ENCODE measurements around the gene CACNA1C. TPM values are rescaled to one million over a fixed set of nuclear protein-coding genes. Genes with fewer than 3 reads are reported as not detected.

CACNA1C gene
- polyA plus RNA-seq, 1 of the 3 experiments (the other 2 are of a cell fraction): 1.5 TPM

DNA sequence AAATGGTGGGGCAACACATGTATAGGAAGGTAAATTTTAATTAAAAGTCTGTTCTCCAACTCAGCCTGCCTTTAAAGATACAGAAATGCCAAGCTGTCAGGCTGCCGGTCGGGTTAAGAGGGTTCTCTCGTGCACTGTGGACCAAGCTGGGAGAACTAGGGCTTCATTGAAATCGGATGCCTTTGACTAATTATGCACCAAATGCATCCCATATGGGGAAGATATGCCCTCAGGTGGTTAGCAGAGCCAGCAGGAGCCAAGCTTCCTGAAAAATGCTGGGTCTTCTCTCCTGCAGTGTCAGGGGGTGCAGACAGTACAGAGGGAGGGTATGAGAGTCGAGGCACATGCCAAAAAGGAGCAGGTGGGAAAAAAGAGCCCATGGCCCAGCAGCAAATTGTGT is 236.1 kb downstream of the CACNA1C start:
- H3K4me1 ChIP-seq (ENCODE audit: control insufficient read depth in 1 of 2, insufficient read depth in 2 of 2, low read depth in 1 of 2, low read length in 1 of 2): peaks cover 30 to 81% of the 10 kb centered on the region in 2 experiments; a peak in 3 of 4 replicates
- no peaks in the 10 kb centered on the region for H3K79me2 ChIP-seq (ENCODE audit: insufficient read depth)
- no peaks in the 10 kb centered on the region for H3K27me3 ChIP-seq (ENCODE audit: insufficient read depth)
- no peak overlapping the region for H3K4me3 ChIP-seq (ENCODE audit: low read depth in 2 of 2, low read length in 1 of 2)
- peak overlapping the region in 1 of 2 experiments; percentile 82; a peak in 2 of 4 replicates for H3K27ac ChIP-seq (ENCODE audit: low read depth in 2 of 2, low read length in 1 of 2)
- POLR2A ChIA-PET: no interaction called here
- no peaks in the 10 kb centered on the region for H3K36me3 ChIP-seq (replicated peaks in 1 of 2; ENCODE audit: control insufficient read depth in 1 of 2, insufficient read depth in 2 of 2, low read length in 1 of 2)
- 17% methylated on average over 5 of the region's 5 CpGs for WGBS (ENCODE audit: low lambda C conversion rate)
- no peak overlapping the region for H2AFZ ChIP-seq (ENCODE audit: low read depth)
- H4K20me1 ChIP-seq (ENCODE audit: insufficient read depth): no peaks in the 10 kb centered on the region
- CTCF ChIA-PET: interaction anchor here (0.8 to 13.7 kb wide), 8 partner anchors 37 to 493 kb away, joined by 3 to 150 read pairs (median 4); partner anchors contain the start of gene CACNA1C
- H3K9ac ChIP-seq: no peak overlapping the region
- DNase-seq: peak; percentile 63
- H3K9me3 ChIP-seq: no peaks in the 10 kb centered on the region
- H3K4me2 ChIP-seq: no peak overlapping the region
- peaks cover 7% of the 10 kb centered on the region for H3F3A ChIP-seq (replicated peaks; ENCODE audit: insufficient read depth)
- H3K9me2 ChIP-seq: no peaks in the 10 kb centered on the region
- TF ChIP-seq GABPA (IDR thresholded peaks at IDR 0.05; ENCODE audit: low read depth) (no peak), RFX5 (IDR thresholded peaks at IDR 0.05; ENCODE audit: low read length) (no peak), RXRA (IDR thresholded peaks at IDR 0.05; ENCODE audit: borderline replicate concordance, low read depth) (no peak), TAF1 (IDR thresholded peaks at IDR 0.05; ENCODE audit: borderline replicate concordance, low read depth, low read length) (no peak), FOXJ3 (CRISPR knock-in tag; IDR thresholded peaks at IDR 0.05) (peak; percentile 48; the same call in 1 of the 2 replicates), POLR2AphosphoS5 (IDR thresholded peaks at IDR 0.05; ENCODE audit: low read depth, low read length) (no peak), CHD2 (IDR thresholded peaks at IDR 0.05; ENCODE audit: low read length, partially characterized antibody) (peak; percentile 62), TCF12 (IDR thresholded peaks at IDR 0.05) (peak; percentile 32; the same call in 1 of the 2 replicates), NRF1 (IDR thresholded peaks at IDR 0.05; ENCODE audit: low read depth, low read length) (no peak), SMC3 (IDR thresholded peaks at IDR 0.05; ENCODE audit: low read depth, low read length) (no peak), SIN3A (IDR thresholded peaks at IDR 0.05; ENCODE audit: borderline replicate concordance, low read depth, low read length) (no peak), RAD21 (IDR thresholded peaks at IDR 0.05; ENCODE audit: low read length) (no peak), RCOR1 (IDR thresholded peaks at IDR 0.05; ENCODE audit: low read length) (peak; percentile 74), MXI1 (IDR thresholded peaks at IDR 0.05; ENCODE audit: low read depth, low read length) (peak; percentile 62; the same call in 1 of the 2 replicates), YY1 (IDR thresholded peaks at IDR 0.05; ENCODE audit: low read depth) (no peak), JUND (IDR thresholded peaks at IDR 0.05) (no peak), EP300 (IDR thresholded peaks at IDR 0.05; ENCODE audit: borderline replicate concordance in 1 of 2, low read depth in 1 of 2, low read length in 1 of 2) (peak in 1 of 2 experiments; percentile 49; a peak in 1 of 4 replicates), NFIC (IDR thresholded peaks at IDR 0.05; ENCODE audit: borderline replicate concordance) (no peak), TEAD4 (IDR thresholded peaks at IDR 0.05; ENCODE audit: borderline replicate concordance, insufficient read depth) (no peak), ELF1 (IDR thresholded peaks at IDR 0.05) (no peak)
- TF ChIP-seq, protein P1, sequence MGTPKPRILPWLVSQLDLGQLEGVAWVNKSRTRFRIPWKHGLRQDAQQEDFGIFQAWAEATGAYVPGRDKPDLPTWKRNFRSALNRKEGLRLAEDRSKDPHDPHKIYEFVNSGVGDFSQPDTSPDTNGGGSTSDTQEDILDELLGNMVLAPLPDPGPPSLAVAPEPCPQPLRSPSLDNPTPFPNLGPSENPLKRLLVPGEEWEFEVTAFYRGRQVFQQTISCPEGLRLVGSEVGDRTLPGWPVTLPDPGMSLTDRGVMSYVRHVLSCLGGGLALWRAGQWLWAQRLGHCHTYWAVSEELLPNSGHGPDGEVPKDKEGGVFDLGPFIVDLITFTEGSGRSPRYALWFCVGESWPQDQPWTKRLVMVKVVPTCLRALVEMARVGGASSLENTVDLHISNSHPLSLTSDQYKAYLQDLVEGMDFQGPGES (IDR thresholded peaks at IDR 0.05; ENCODE audit: low read depth, low read length): no peak
- TF ChIP-seq, protein P2, sequence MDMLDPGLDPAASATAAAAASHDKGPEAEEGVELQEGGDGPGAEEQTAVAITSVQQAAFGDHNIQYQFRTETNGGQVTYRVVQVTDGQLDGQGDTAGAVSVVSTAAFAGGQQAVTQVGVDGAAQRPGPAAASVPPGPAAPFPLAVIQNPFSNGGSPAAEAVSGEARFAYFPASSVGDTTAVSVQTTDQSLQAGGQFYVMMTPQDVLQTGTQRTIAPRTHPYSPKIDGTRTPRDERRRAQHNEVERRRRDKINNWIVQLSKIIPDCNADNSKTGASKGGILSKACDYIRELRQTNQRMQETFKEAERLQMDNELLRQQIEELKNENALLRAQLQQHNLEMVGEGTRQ (IDR thresholded peaks at IDR 0.05; ENCODE audit: borderline replicate concordance, low read depth, low read length): no peak
- TF ChIP-seq, protein P3, sequence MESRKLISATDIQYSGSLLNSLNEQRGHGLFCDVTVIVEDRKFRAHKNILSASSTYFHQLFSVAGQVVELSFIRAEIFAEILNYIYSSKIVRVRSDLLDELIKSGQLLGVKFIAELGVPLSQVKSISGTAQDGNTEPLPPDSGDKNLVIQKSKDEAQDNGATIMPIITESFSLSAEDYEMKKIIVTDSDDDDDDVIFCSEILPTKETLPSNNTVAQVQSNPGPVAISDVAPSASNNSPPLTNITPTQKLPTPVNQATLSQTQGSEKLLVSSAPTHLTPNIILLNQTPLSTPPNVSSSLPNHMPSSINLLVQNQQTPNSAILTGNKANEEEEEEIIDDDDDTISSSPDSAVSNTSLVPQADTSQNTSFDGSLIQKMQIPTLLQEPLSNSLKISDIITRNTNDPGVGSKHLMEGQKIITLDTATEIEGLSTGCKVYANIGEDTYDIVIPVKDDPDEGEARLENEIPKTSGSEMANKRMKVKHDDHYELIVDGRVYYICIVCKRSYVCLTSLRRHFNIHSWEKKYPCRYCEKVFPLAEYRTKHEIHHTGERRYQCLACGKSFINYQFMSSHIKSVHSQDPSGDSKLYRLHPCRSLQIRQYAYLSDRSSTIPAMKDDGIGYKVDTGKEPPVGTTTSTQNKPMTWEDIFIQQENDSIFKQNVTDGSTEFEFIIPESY (IDR thresholded peaks at IDR 0.05; ENCODE audit: borderline replicate concordance, low read depth): no peak
- TF ChIP-seq, protein P4, sequence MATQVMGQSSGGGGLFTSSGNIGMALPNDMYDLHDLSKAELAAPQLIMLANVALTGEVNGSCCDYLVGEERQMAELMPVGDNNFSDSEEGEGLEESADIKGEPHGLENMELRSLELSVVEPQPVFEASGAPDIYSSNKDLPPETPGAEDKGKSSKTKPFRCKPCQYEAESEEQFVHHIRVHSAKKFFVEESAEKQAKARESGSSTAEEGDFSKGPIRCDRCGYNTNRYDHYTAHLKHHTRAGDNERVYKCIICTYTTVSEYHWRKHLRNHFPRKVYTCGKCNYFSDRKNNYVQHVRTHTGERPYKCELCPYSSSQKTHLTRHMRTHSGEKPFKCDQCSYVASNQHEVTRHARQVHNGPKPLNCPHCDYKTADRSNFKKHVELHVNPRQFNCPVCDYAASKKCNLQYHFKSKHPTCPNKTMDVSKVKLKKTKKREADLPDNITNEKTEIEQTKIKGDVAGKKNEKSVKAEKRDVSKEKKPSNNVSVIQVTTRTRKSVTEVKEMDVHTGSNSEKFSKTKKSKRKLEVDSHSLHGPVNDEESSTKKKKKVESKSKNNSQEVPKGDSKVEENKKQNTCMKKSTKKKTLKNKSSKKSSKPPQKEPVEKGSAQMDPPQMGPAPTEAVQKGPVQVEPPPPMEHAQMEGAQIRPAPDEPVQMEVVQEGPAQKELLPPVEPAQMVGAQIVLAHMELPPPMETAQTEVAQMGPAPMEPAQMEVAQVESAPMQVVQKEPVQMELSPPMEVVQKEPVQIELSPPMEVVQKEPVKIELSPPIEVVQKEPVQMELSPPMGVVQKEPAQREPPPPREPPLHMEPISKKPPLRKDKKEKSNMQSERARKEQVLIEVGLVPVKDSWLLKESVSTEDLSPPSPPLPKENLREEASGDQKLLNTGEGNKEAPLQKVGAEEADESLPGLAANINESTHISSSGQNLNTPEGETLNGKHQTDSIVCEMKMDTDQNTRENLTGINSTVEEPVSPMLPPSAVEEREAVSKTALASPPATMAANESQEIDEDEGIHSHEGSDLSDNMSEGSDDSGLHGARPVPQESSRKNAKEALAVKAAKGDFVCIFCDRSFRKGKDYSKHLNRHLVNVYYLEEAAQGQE (IDR thresholded peaks at IDR 0.05; ENCODE audit: low read depth, low read length): no peak
- TF ChIP-seq, protein P5, sequence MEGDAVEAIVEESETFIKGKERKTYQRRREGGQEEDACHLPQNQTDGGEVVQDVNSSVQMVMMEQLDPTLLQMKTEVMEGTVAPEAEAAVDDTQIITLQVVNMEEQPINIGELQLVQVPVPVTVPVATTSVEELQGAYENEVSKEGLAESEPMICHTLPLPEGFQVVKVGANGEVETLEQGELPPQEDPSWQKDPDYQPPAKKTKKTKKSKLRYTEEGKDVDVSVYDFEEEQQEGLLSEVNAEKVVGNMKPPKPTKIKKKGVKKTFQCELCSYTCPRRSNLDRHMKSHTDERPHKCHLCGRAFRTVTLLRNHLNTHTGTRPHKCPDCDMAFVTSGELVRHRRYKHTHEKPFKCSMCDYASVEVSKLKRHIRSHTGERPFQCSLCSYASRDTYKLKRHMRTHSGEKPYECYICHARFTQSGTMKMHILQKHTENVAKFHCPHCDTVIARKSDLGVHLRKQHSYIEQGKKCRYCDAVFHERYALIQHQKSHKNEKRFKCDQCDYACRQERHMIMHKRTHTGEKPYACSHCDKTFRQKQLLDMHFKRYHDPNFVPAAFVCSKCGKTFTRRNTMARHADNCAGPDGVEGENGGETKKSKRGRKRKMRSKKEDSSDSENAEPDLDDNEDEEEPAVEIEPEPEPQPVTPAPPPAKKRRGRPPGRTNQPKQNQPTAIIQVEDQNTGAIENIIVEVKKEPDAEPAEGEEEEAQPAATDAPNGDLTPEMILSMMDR (IDR thresholded peaks at IDR 0.05): no peak
- TF ChIP-seq, protein P6, sequence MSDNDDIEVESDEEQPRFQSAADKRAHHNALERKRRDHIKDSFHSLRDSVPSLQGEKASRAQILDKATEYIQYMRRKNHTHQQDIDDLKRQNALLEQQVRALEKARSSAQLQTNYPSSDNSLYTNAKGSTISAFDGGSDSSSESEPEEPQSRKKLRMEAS (IDR thresholded peaks at IDR 0.05; ENCODE audit: low read depth): no peak
